H1 (cell line): ENCODE results near the gene CHP2. TPM values are rescaled to one million over a fixed set of nuclear protein-coding genes. Genes with fewer than 3 reads are reported as not detected.

Experiments used
- CTCF ChIA-PET: fragments of 300-600 bp; sonication (Branson Sonifier 250); formaldehyde crosslinking; loops from one replicate; lab custom pipeline; 2021; ENCODE audit not compliant: partially characterized antibody; lab: Charles Lee
- POLR2A ChIA-PET: fragments of 300-600 bp; sonication (Branson Sonifier 250); formaldehyde crosslinking; loops from one replicate; lab custom pipeline; 2021; ENCODE audit warnings: inconsistent platforms; ENCODE audit not compliant: partially characterized antibody; lab: Charles Lee
- DNase-seq, 2 experiments: peaks; one replicate each; pipeline versions ENCODE4 v3.0.0 to v3.0.0-alpha.2; 2010 to 2022; ENCODE audit warnings: low spot score in 2 of 2, low read depth in 1 of 2, mixed read lengths in 1 of 2
- FAIRE-seq: peaks from 2 replicates; lab custom pipeline; 2011; peaks lifted over from hg19 to GRCh38; lab: Jason Lieb, UNC
- H2AFZ ChIP-seq: 2 replicates; pipeline ENCODE4 v1.8.1; 2012; ENCODE audit warnings: low read length, inconsistent platforms
- H2AK5ac ChIP-seq: 2 replicates; pipeline ENCODE4 v1.6.1; 2013; ENCODE audit warnings: low read depth, low read length
- H2BK120ac ChIP-seq: replicated peaks from 2 replicates; pipeline ENCODE3; 2013; ENCODE audit warnings: low read depth, low read length, inconsistent platforms
- H2BK12ac ChIP-seq: 2 replicates; pipeline ENCODE4 v1.6.1; 2013; ENCODE audit warnings: low read depth, low read length
- H2BK15ac ChIP-seq: 2 replicates; pipeline ENCODE4 v1.6.1; 2013; ENCODE audit warnings: low read length
- H2BK20ac ChIP-seq: 2 replicates; pipeline ENCODE4 v1.6.1; 2013; ENCODE audit warnings: low read length
- H2BK5ac ChIP-seq: 2 replicates; pipeline ENCODE4 v1.6.1; 2013; ENCODE audit warnings: low read depth, low read length
- H3K14ac ChIP-seq: 2 replicates; pipeline ENCODE4 v1.6.1; 2013; ENCODE audit warnings: inconsistent platforms; ENCODE audit not compliant: insufficient read length
- H3K18ac ChIP-seq: 2 replicates; pipeline ENCODE4 v1.6.1; 2013; ENCODE audit warnings: low read length; ENCODE audit errors: extremely low read depth
- H3K23ac ChIP-seq: 2 replicates; pipeline ENCODE4 v1.6.1; 2013; ENCODE audit warnings: inconsistent platforms; ENCODE audit not compliant: insufficient read length
- H3K23me2 ChIP-seq: 2 replicates; pipeline ENCODE4 v1.6.1; 2013; ENCODE audit warnings: low read depth, low read length
- H3K27ac ChIP-seq: 2 replicates; pipeline ENCODE4 v1.6.1; 2011; ENCODE audit warnings: low read depth, low read length, inconsistent platforms
- H3K27me3 ChIP-seq, 4 experiments: replicated peaks in 1 of 4; 1 replicate in 1 of 4; 2 replicates in 3 of 4; pipeline versions ENCODE4 v1.6.1 to v1.8.1; 2011 to 2013; ENCODE audit warnings: low read length in 3 of 4, mild to moderate bottlenecking in 3 of 4, inconsistent platforms in 2 of 4, mixed read lengths in 2 of 4, moderate library complexity in 1 of 4; ENCODE audit not compliant: control insufficient read depth in 3 of 4, insufficient read depth in 3 of 4; ENCODE audit errors: extremely low read depth in 1 of 4
- H3K36me3 ChIP-seq, 4 experiments: 2 replicates each; pipeline versions ENCODE4 v1.6.1 to v1.8.1; 2011 to 2013; ENCODE audit warnings: mild to moderate bottlenecking in 4 of 4, low read length in 3 of 4, moderate library complexity in 2 of 4, control low read depth in 1 of 4, inconsistent platforms in 1 of 4; ENCODE audit not compliant: insufficient read depth in 4 of 4, control insufficient read depth in 2 of 4
- H3K4ac ChIP-seq: replicated peaks from 2 replicates; pipeline ENCODE3; 2013; ENCODE audit warnings: low read length, low read depth, mixed read lengths, inconsistent platforms; ENCODE audit not compliant: insufficient read length
- H3K4me1 ChIP-seq, 4 experiments: replicated peaks in 1 of 4; 1 replicate in 1 of 4; 2 replicates in 3 of 4; pipeline versions ENCODE4 v1.6.1 to v1.8.1; 2011 to 2013; ENCODE audit warnings: low read length in 3 of 4, inconsistent platforms in 2 of 4, mixed read lengths in 1 of 4; ENCODE audit not compliant: insufficient read depth in 4 of 4, control insufficient read depth in 3 of 4
- H3K4me2 ChIP-seq, 2 experiments: 2 replicates each; pipeline versions ENCODE4 v1.6.1 to v1.8.1; 2011 to 2013; ENCODE audit warnings: low read depth in 2 of 2, low read length in 2 of 2, control low read depth in 1 of 2, inconsistent platforms in 1 of 2, mild to moderate bottlenecking in 1 of 2; ENCODE audit not compliant: insufficient read depth in 1 of 2
- H3K4me3 ChIP-seq, 4 experiments: fragments of 200-600, 300-600 bp in 1 of 4; sonication (generic), shearing (Covaris generic), sonication (Bioruptor Twin) in 1 of 4; 2 replicates each; pipeline versions ENCODE4 v1.5.1 to v1.8.1; 2011 to 2016; ENCODE audit warnings: low read length in 4 of 4, low read depth in 3 of 4, control low read depth in 2 of 4, inconsistent platforms in 2 of 4, mild to moderate bottlenecking in 2 of 4, mixed read lengths in 1 of 4, moderate library complexity in 1 of 4; ENCODE audit not compliant: insufficient read depth in 2 of 4; ENCODE audit errors: extremely low read depth in 1 of 4
- H3K56ac ChIP-seq: replicated peaks from 2 replicates; pipeline ENCODE3; 2013; ENCODE audit warnings: low read depth, mild to moderate bottlenecking, mixed read lengths, low read length, inconsistent platforms; ENCODE audit not compliant: insufficient read length
- H3K79me1 ChIP-seq: 2 replicates; pipeline ENCODE4 v1.6.1; 2013; ENCODE audit warnings: low read depth, low read length, control low read depth
- H3K79me2 ChIP-seq, 2 experiments: 2 replicates each; pipeline versions ENCODE4 v1.6.1 to v1.8.1; 2012 to 2013; ENCODE audit warnings: low read length in 2 of 2, mild to moderate bottlenecking in 2 of 2, inconsistent platforms in 1 of 2; ENCODE audit not compliant: insufficient read depth in 2 of 2, control insufficient read depth in 1 of 2
- H3K9ac ChIP-seq, 4 experiments: replicated peaks in 1 of 4; 1 replicate in 1 of 4; 2 replicates in 3 of 4; pipeline versions ENCODE4 v1.6.1 to v1.8.1; 2011 to 2013; ENCODE audit warnings: low read depth in 3 of 4, low read length in 3 of 4, control low read depth in 2 of 4, mild to moderate bottlenecking in 2 of 4, moderate library complexity in 2 of 4, inconsistent platforms in 1 of 4; ENCODE audit errors: extremely low read depth in 1 of 4
- H3K9me3 ChIP-seq, 2 experiments: 2 replicates each; pipeline versions ENCODE4 v1.6.1 to v1.8.1; 2012 to 2013; ENCODE audit warnings: mild to moderate bottlenecking in 2 of 2, moderate library complexity in 2 of 2, control low read depth in 1 of 2, inconsistent platforms in 1 of 2, low read depth in 1 of 2, low read length in 1 of 2, mixed read lengths in 1 of 2; ENCODE audit not compliant: insufficient read depth in 2 of 2
- H4K20me1 ChIP-seq, 2 experiments: replicated peaks in 1 of 2; 2 replicates each; pipeline versions ENCODE3 to v1.8.1; 2011 to 2013; ENCODE audit warnings: inconsistent platforms in 2 of 2, low read length in 2 of 2, mild to moderate bottlenecking in 1 of 2; ENCODE audit not compliant: insufficient read depth in 2 of 2, control insufficient read depth in 1 of 2
- H4K5ac ChIP-seq: 2 replicates; pipeline ENCODE4 v1.6.1; 2013; ENCODE audit warnings: low read length, low read depth, mixed read lengths, inconsistent platforms; ENCODE audit not compliant: insufficient read length
- H4K8ac ChIP-seq: 2 replicates; pipeline ENCODE4 v1.8.0; 2013; ENCODE audit warnings: mild to moderate bottlenecking, moderate library complexity, low read length, inconsistent platforms; ENCODE audit not compliant: insufficient read depth; ENCODE audit errors: extremely low read depth
- H4K91ac ChIP-seq: replicated peaks from 2 replicates; pipeline ENCODE3; 2013; ENCODE audit warnings: low read length, mixed read lengths, inconsistent platforms; ENCODE audit not compliant: insufficient read length
- CHD2 ChIP-seq: IDR thresholded peaks from 2 replicates; pipeline ENCODE4 v1.6.1; 2012; ENCODE audit warnings: low read length, improper control_type of control experiment
- JUND ChIP-seq: IDR thresholded peaks from 2 replicates; pipeline ENCODE4 v1.6.1; 2011; ENCODE audit warnings: mild to moderate bottlenecking, improper control_type of control experiment, low read length
- KDM4A ChIP-seq: IDR thresholded peaks from one replicate; pipeline ENCODE4 v1.7.1; 2012; ENCODE audit warnings: low read depth, mild to moderate bottlenecking, moderate library complexity, low read length, inconsistent platforms; ENCODE audit not compliant: severe bottlenecking
- NRF1 ChIP-seq: IDR thresholded peaks from 2 replicates; pipeline ENCODE4 v1.6.1; 2011; ENCODE audit warnings: mild to moderate bottlenecking, low read depth, low read length, improper control_type of control experiment
- POLR2A ChIP-seq, 2 experiments: IDR thresholded peaks; 1 replicate in 1 of 2; 2 replicates in 1 of 2; pipeline ENCODE4 v1.6.1; 2011; ENCODE audit warnings: low read depth in 2 of 2, low read length in 2 of 2, mild to moderate bottlenecking in 2 of 2; ENCODE audit errors: control extremely low read depth in 1 of 2
- RAD21 ChIP-seq, 2 experiments: IDR thresholded peaks in 1 of 2; conservative IDR thresholded peaks in 1 of 2; 2 replicates each; pipeline ENCODE4 v1.6.1; 2011; ENCODE audit warnings: low read depth in 2 of 2, low read length in 2 of 2, improper control_type of control experiment in 1 of 2, inconsistent platforms in 1 of 2, mild to moderate bottlenecking in 1 of 2, moderate library complexity in 1 of 2
- RNF2 ChIP-seq: fragments of 200-900, 300-1000 bp; sonication (generic); IDR thresholded peaks from 2 replicates; pipeline ENCODE4 v1.7.1; 2016; ENCODE audit warnings: borderline replicate concordance, low read depth, mild to moderate bottlenecking, antibody characterized with exemption, low read length; ENCODE audit not compliant: poor library complexity, severe bottlenecking; ENCODE audit errors: missing control alignments
- TAF7 ChIP-seq: optimal IDR thresholded peaks from 2 replicates; pipeline ENCODE3; 2011; ENCODE audit warnings: low read depth, mild to moderate bottlenecking, inconsistent platforms, low read length, moderate library complexity, borderline replicate concordance
- TCF12 ChIP-seq: IDR thresholded peaks from 2 replicates; pipeline ENCODE4 v1.6.1; 2011; ENCODE audit warnings: low read depth, mild to moderate bottlenecking, low read length
- ZNF274 ChIP-seq: IDR thresholded peaks from 2 replicates; pipeline ENCODE4 v1.7.0; 2012; ENCODE audit warnings: low read length, borderline replicate concordance; ENCODE audit errors: extremely low read depth
- WGBS, 2 experiments: shearing (Covaris generic) in 1 of 2; methylation state at CpG; one replicate each; pipeline versions ENCODE4 v1.1.6 to v1.1.7; 2013 to 2015; ENCODE audit warnings: low lambda C conversion rate in 2 of 2, mixed read lengths in 2 of 2, inconsistent platforms in 1 of 2, low coverage in 1 of 2, missing lambda C conversion rate in 1 of 2; ENCODE audit not compliant: insufficient replicate concordance in 2 of 2, insufficient coverage in 1 of 2, insufficient read length in 1 of 2; ENCODE audit errors: extremely low coverage in 1 of 2, missing lambda C conversion rate in 1 of 2; 5-methylcytosine and 5-hydroxymethylcytosine counted together
- polyA plus RNA-seq, 7 experiments: library from polyadenylated mRNA; depleted of rRNA in 3 of 7; stranded (reverse) in 5 of 7; unstranded in 2 of 7; fragments of >200 nt in 5 of 7; fragments of 200-250 nt in 2 of 7; gene quantifications; 1 replicate in 5 of 7; 2 replicates in 1 of 7; 4 replicates in 1 of 7; pipeline versions ENCODE4 v1.2.1 to v1.2.3, GENCODE V29; 2011 to 2013; ENCODE audit warnings: missing spikeins in 2 of 7, mixed read lengths in 2 of 7
- total RNA-seq: library from RNA; stranded (reverse); fragmentation: NEBNext Ultra II Directional; extraction: Animal tissue kit (Norgen Biotek cat#: 25700); gene quantifications from 2 replicates; pipeline ENCODE4 v1.2.1, GENCODE V29; 2021
- TF ChIP-seq, protein P1 (sequence below): IDR thresholded peaks from 2 replicates; pipeline ENCODE4 v1.6.1; 2011; ENCODE audit warnings: low read length, improper control_type of control experiment

The CHP2 gene
- total and polyA plus RNA-seq, 2 of the 8 experiments (the other 6 are each of a cell fraction or from before 2014, with no cell fraction given) = 1.3 to 1.6 TPM

DNA sequence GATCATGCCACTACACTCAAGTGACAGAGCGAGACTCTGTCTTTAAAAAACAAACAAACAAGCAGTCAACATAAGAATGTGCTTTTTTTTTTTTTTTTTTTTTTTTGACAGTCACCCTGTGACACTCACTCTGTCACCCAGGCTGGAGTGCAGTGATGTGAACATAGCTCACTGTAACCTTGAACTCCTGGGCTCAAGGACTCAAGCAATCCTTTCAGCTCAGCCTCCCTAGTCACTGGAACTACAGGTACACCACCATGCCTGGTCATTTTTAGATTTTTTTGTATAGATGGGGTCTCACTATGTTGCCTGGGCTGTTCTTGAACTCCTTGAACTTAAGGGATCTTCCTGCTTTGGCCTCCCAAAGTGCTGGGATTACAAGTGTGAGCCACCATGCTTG, 15.3 kb upstream of the CHP2 start:
- H2BK20ac ChIP-seq = no peak overlapping the region
- H3K4ac ChIP-seq = no peak overlapping the region
- no peak overlapping the region for H2AK5ac ChIP-seq
- no peak overlapping the region for H3K23ac ChIP-seq
- H2BK120ac ChIP-seq = no peak overlapping the region
- no peak overlapping the region for H4K8ac ChIP-seq
- no peak overlapping the region for H4K5ac ChIP-seq
- POLR2A ChIA-PET = no interaction called here
- H3K18ac ChIP-seq = no peak overlapping the region
- no peak overlapping the region for H4K91ac ChIP-seq
- no peak overlapping the region for H2BK15ac ChIP-seq
- no peaks in the 10 kb centered on the region for H3K79me1 ChIP-seq
- H3K9ac ChIP-seq = no peak overlapping the region
- H2AFZ ChIP-seq = no peak overlapping the region
- H3K14ac ChIP-seq = no peak overlapping the region
- no peak overlapping the region for H3K27ac ChIP-seq
- no peak overlapping the region for H2BK5ac ChIP-seq
- no peaks in the 10 kb centered on the region; the same call in 1 of the 2 replicates for H3K23me2 ChIP-seq
- no peak overlapping the region for H2BK12ac ChIP-seq
- CTCF ChIA-PET = interaction anchor here (0.6 to 0.9 kb wide), 3 partner anchors 61 to 349 kb away, joined by 3 read pairs; no protein-coding TSS in a partner anchor
- no peaks in the 10 kb centered on the region for H3K36me3 ChIP-seq
- no peaks in the 10 kb centered on the region; a peak in 2 of 7 replicates for H3K4me1 ChIP-seq
- no peak overlapping the region for H3K4me2 ChIP-seq
- FAIRE-seq (no peak), DNase-seq (no peak)
- H3K27me3 ChIP-seq = no peaks in the 10 kb centered on the region
- no peak overlapping the region for H3K4me3 ChIP-seq
- no peaks in the 10 kb centered on the region for H3K79me2 ChIP-seq
- H3K56ac ChIP-seq = no peak overlapping the region
- WGBS, 2 experiments = 100% methylated on average over 1 of the region's 1 CpG; no CpG with 5 or more reads in 1 of the 2 experiments
- H4K20me1 ChIP-seq = no peaks in the 10 kb centered on the region
- no peaks in the 10 kb centered on the region for H3K9me3 ChIP-seq
- TF ChIP-seq, protein P1, sequence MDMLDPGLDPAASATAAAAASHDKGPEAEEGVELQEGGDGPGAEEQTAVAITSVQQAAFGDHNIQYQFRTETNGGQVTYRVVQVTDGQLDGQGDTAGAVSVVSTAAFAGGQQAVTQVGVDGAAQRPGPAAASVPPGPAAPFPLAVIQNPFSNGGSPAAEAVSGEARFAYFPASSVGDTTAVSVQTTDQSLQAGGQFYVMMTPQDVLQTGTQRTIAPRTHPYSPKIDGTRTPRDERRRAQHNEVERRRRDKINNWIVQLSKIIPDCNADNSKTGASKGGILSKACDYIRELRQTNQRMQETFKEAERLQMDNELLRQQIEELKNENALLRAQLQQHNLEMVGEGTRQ = no peak
- TF ChIP-seq TCF12 (no peak), TAF7 (no peak), POLR2A (IDR thresholded peaks at IDR 0.05; ENCODE audit: control extremely low read depth in 1 of 2, low read depth in 2 of 2, low read length in 2 of 2) (no peak), ZNF274 (no peak), JUND (no peak), RNF2 (no peak), RAD21 (IDR thresholded peaks at IDR 0.05 in 1 of 2, conservative IDR thresholded peaks at IDR 0.05 in 1 of 2; ENCODE audit: low read depth in 2 of 2, low read length in 2 of 2) (no peak), KDM4A (no peak), CHD2 (no peak), NRF1 (no peak)
